Measurements from ENCODE around the gene CACFD1.

CACFD1 gene

GRCh38 chr9:133505901-133506652 lies 46.3 kb downstream of the CACFD1 start:
- DNase-seq, result no peak

- no peak for DNase-seq
Observed at GRCh38 chr9:133506653-133507038, 46.9 kb downstream of the CACFD1 start.

DNA sequence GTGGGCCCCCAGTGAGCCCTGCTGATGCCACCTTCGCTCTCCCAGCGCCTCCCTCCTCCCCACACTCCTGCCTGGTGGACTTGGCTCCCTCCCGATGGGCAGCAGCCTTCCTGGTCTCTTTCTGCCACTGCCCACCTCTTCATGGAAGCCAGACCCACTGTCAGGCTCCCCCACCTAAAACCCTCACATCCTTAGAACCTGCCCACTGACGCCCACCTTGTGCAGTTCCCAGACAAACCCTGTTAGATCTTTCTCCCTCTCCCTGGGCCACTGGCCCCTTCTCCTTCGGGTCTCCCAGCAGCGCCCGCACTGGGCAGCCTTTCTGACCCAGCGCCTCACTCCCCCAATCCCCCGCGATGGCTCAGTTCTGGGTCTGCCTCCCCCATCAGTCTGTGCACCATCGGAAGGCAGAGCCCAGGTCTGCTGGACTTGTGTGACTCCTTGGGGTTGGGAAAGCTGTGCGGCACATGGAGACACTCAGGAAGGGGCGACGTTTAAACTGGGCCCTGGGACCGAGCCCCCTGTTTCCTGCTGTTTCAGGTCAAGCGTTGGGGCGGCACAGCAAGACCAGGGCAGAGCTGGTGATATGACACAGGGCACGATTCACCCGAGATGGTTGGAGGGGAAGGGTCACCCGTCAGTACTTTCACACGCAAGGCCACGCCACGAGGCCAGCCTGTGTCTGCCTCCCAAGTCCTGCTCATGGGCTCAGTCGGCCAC lies 47.6 kb downstream of the CACFD1 start:
- DNase-seq, result no peak

DNA sequence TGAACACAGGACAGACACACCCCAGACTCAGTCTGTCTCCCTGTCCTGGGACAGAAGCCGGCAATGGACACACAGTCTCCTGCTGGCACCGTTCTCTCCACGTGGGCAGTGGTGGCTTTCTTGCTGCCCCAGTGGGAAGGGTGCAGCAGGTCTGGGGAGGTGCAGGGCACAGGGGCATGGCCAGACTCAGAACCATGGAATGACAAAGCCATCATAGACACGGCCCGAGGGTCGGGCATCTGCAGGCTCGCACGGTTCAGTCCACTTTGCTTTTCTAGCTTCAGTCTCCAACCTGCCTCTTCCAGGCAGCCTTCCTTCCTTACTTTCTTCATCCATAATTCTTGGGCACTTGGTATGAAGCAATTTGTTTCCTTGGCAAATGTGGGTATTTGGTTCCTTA lies 48.3 kb downstream of the CACFD1 start:
- DNase-seq, result no peak

GRCh38 chr9:133509179-133510083 lies 49.7 kb downstream of the CACFD1 start:
- DNase-seq, result no peak

GRCh38 chr9:133510926-133511505 lies 51.2 kb downstream of the CACFD1 start:
- no peak for DNase-seq

- DNase-seq, result no peak
Observed at GRCh38 chr9:133511607-133512006, 51.8 kb downstream of the CACFD1 start.

GRCh38 chr9:133512253-133513213 lies 52.8 kb downstream of the CACFD1 start:
- no peak for DNase-seq

GRCh38 chr9:133513214-133514100 lies 53.7 kb downstream of the CACFD1 start:
- DNase-seq, result no peak

- no peak for DNase-seq
Observed at GRCh38 chr9:133514460-133515239, 54.9 kb downstream of the CACFD1 start.

DNA sequence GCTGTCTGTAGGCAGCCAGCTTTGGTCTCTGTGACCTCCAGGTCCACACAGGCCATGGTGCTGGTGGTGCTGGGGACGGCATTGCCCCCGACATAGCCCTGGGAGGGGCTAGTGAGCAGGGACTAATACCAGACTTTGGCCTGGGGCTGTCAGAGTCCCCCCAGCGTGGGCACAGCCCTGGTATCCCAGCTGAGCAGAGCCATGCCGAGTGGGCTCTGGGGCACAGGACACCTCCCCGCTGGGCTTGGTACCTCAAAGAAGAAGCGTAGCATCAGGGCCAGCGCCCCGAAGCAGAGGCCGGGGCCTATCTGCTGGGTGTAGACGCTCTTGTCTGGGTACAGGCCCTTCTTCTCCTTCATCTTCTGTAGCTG lies 55.4 kb downstream of the CACFD1 start:
- no peak for DNase-seq

DNA sequence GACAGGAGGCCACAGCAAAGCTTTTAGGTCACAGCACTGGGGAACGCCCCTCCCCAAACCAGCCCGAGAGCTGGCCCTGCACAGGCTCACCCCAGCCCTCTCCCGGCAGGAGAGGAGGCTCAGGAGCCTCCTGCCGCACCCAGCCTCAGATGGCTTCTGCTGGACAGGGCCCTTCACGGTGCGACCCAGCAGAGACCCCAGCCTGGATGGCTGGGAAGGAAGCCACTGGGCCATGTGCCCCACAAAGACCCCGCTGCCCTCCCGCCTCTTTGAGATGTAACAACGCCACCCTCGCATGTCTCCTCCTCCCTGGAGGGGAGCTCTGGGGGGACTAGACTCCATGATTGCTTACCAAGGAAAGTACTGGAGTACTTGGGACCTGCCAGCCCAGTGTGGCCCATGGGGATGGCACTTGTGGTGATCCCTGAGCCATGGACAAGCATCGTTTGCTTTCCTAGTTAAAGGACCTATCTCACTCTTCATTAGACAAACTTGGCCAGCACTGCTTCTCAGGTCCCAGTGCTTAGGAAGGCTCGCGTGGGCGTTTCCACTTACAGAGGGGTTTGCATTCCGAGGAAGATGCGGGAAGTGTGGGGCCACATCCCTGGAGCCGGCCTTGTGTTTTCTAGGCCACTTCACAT lies 56.0 kb downstream of the CACFD1 start:
- DNase-seq, result no peak

DNA sequence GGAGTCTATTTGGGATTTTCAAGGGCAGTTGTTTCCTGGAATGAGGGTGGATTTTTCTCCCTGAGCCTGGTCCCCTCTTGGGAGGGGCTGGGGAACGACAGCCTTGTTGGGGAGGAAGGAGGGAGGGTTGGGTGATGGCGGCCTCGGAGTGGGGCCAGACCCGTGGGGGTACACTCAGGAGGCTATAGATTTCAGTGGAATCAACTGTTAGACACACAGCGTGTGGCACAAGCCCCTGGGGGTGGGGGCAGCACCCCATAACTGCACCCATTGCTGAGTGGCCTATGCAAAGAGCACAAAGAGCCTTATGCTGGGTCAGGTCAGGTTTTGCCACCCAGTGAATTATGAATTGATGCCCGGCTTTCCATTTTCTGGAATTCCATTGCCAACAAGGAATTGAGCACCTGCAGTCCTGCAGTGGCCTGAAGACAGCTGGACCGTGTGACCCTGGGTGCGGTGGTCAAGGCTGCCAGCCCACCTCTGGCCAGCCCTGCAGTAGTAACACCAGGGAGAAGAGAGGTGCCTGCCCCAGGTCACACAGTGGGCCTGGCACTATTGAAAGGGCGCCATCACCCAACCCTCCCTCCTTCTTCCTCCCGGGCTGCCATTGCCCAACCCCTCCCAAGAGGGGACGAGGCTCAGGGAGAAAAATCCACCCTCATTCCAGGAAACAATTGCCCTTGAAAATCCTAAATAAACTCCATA lies 56.6 kb downstream of the CACFD1 start:
- no peak for DNase-seq

DNA sequence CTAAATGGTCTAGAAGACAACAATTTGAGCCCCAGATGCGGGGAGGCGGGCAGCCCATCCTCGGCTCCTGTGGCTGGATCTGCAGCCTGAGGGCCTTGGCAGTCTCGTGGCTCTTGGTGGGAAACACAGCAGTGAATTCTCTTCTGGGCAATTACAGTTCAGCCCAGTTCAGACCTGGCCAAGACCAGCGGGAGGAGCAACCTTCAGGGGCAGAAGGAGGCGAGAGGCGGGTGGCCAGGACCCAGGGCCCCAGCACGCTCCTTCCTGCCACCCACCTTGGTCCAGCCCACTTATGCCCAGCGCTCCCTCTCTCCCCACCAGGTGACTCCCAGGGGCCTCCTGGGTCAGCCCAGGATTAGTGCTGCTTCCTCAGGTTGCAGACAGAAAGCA lies 57.2 kb downstream of the CACFD1 start:
- no peak for DNase-seq

DNA sequence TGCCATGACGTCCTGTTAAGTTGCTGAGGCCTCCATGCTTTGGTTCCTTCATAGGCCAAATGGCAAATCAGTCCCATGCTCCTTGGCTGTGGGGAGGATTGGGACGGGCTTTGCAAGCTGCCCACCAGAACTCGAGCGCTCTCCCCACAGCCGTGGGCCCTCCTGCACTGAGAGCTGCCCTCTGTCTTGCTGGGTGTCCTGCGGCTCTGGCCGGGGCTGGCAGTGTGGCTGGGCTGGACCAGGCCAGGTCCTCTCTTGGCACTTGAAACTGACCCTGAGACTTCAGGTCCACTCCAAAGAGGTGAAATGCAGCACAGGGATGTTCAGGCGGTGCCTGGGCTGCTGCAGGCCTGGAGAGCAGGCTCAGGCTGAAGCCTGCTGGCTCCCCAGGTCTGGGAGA lies 57.9 kb downstream of the CACFD1 start:
- DNase-seq, result no peak

GRCh38 chr9:133518200-133518599 lies 58.4 kb downstream of the CACFD1 start:
- DNase-seq, result no peak

- no peak for DNase-seq
Observed at GRCh38 chr9:133518706-133519449, 59.1 kb downstream of the CACFD1 start.

- no peak for DNase-seq
Observed at GRCh38 chr9:133519693-133520092, 59.9 kb downstream of the CACFD1 start.
